Measurements from ENCODE around the gene INPP5A. TPM values are rescaled to one million over a fixed set of nuclear protein-coding genes. Genes with fewer than 3 reads are reported as not detected.

INPP5A gene
- total RNA-seq, 1 donor from 2014 or later: 30.6 TPM

- TF ChIP-seq CTCF (IDR thresholded peaks at IDR 0.05; ENCODE audit: unreplicated experiment): no peak
- Mint-ChIP-seq H3K27ac (peak overlapping the region; percentile 78), H3K36me3 (ENCODE audit: insufficient read depth) (no peaks in the 10 kb centered on the region), H3K9me3 (ENCODE audit: low read depth) (no peaks in the 10 kb centered on the region), H3K27me3 (no peaks in the 10 kb centered on the region), H3K4me1 (ENCODE audit: low read depth) (peaks cover 18% of the 10 kb centered on the region), H3K4me3 (ENCODE audit: low read depth) (no peak overlapping the region)
- DNase-seq (ENCODE audit: low spot score, unreplicated experiment): no peak
Observed at GRCh38 chr10:132575320-132576201, 38.0 kb downstream of the INPP5A start.

- Mint-ChIP-seq H3K27ac (no peak overlapping the region), H3K4me1 (ENCODE audit: low read depth) (peaks cover 18% of the 10 kb centered on the region), H3K4me3 (ENCODE audit: low read depth) (no peak overlapping the region), H3K27me3 (no peaks in the 10 kb centered on the region), H3K36me3 (ENCODE audit: insufficient read depth) (no peaks in the 10 kb centered on the region), H3K9me3 (ENCODE audit: low read depth) (no peaks in the 10 kb centered on the region)
- TF ChIP-seq CTCF (IDR thresholded peaks at IDR 0.05; ENCODE audit: unreplicated experiment): no peak
- DNase-seq (ENCODE audit: low spot score, unreplicated experiment): no peak
Observed at GRCh38 chr10:132576671-132577349, 39.2 kb downstream of the INPP5A start.

GRCh38 chr10:132577350-132578003 lies 39.9 kb downstream of the INPP5A start:
- Mint-ChIP-seq H3K27ac (no peak overlapping the region), H3K27me3 (no peaks in the 10 kb centered on the region), H3K9me3 (ENCODE audit: low read depth) (no peaks in the 10 kb centered on the region), H3K4me3 (ENCODE audit: low read depth) (no peak overlapping the region), H3K4me1 (ENCODE audit: low read depth) (peaks cover 18% of the 10 kb centered on the region), H3K36me3 (ENCODE audit: insufficient read depth) (no peaks in the 10 kb centered on the region)
- TF ChIP-seq CTCF (IDR thresholded peaks at IDR 0.05; ENCODE audit: unreplicated experiment): peak; percentile 32
- DNase-seq (ENCODE audit: low spot score, unreplicated experiment): no peak

- Mint-ChIP-seq H3K27ac (no peak overlapping the region), H3K27me3 (no peaks in the 10 kb centered on the region), H3K36me3 (ENCODE audit: insufficient read depth) (no peaks in the 10 kb centered on the region), H3K4me3 (ENCODE audit: low read depth) (no peak overlapping the region), H3K4me1 (ENCODE audit: low read depth) (peaks cover 18% of the 10 kb centered on the region), H3K9me3 (ENCODE audit: low read depth) (no peaks in the 10 kb centered on the region)
- no peak for TF ChIP-seq CTCF (IDR thresholded peaks at IDR 0.05; ENCODE audit: unreplicated experiment)
- DNase-seq (ENCODE audit: low spot score, unreplicated experiment): no peak
Observed at GRCh38 chr10:132578287-132578951, 40.8 kb downstream of the INPP5A start.

Data from progenitor cell of endocrine pancreas (in vitro differentiated cells).